GM03348 (cell line): Measurements from ENCODE around the gene EXOC3.
A peak's percentile ranks its signal among the peaks of the same experiment; 100 is the strongest.
"Not testable (repeated sequence)": the region's sequence is repeated elsewhere in the genome, so short reads cannot be mapped to it uniquely, and the experiment has no call there.

Source experiments
- DNase-seq: peaks from one replicate; pipeline ENCODE4 v3.0.0; 2012; ENCODE audit warnings: low spot score

The EXOC3 gene

DNA sequence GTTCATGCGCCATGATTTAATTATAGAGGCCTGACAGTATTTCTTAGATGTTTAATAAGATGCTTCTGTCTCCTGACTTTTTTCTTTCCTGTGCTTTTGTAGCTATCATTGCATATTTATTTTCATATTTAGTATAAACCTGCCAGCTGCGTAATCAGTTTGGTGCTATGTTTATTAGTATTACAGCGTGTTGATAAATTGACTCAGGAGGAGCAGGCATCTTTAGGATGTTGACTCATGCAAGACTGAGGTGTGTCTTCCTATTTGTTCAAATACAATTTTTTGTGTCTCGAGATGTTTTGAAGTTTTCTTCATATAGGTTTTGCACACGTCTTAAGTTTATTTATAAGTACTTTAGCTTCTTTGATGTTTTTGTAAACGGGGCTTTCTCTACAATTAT is 35.9 kb upstream of the EXOC3 start:
- no peak for DNase-seq

DNA sequence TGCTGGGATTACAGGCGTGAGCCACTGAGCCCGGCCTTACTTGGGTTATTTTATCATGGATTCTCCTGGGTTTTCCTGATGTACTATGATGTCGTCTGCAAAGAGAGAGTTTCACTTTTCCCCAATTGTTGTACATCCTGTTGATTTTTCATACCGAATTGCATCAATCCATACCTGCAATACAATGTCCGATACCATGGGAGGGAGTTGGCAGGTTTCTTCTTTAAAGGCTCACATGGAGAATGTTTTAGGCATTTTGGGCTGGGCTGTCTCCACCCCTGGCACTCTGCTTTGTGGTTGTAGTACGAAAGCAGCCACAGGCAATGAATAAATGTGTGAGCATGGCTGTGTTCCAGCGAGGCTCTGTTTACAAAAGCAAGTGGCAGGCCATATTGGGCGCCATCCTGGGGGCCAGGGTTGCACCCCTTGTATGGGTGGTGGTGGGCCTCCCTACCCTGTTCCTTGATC is 35.1 kb upstream of the EXOC3 start:
- DNase-seq, result no peak

DNA sequence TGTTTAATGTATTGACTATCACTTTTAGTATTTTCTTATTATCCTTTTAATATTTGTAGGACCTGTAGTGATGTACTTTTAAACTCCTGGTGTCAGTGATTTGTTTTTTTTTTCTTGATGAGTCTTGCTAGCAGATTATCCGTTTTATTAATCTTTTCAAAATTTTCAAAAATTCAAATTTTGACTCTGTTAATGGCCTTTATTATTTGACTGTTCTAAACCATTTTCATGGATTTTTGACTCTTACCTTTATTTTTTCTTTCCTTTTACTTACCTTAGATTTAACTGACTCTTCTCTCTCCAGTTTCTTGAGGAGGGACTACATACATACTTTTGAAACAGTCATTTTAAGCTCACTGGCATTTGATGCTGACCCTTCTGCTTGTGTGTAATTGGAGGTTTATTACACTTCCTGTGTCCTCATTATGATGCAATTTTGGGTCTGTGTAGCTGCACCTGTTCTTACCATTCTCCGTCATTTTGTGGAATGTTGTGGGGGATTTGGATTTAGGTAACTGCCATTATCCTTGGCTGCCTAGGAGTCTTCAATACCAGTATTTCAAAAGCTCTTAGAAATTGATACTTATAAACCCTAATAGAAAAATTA is 32.0 kb upstream of the EXOC3 start:
- DNase-seq, result no peak

DNA sequence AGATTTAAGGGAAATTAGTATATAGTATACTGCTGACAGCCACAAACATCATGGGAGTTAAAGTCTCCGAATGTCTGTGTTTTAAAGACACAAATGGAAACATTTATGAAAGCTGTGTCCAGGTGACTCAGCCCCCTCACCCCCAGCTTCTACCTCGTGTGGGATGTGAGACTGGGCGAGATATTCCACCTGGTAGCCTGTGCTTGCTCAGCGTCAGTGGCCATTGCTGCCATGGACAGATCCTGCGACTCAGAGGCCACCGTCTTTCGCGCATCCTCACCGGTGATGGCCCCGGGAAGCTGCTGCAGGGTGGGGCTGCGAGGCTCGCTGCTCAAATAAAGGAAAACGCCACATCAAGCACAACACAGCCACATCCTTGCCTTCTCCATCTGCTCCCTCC is 31.2 kb upstream of the EXOC3 start:
- no peak for DNase-seq

DNA sequence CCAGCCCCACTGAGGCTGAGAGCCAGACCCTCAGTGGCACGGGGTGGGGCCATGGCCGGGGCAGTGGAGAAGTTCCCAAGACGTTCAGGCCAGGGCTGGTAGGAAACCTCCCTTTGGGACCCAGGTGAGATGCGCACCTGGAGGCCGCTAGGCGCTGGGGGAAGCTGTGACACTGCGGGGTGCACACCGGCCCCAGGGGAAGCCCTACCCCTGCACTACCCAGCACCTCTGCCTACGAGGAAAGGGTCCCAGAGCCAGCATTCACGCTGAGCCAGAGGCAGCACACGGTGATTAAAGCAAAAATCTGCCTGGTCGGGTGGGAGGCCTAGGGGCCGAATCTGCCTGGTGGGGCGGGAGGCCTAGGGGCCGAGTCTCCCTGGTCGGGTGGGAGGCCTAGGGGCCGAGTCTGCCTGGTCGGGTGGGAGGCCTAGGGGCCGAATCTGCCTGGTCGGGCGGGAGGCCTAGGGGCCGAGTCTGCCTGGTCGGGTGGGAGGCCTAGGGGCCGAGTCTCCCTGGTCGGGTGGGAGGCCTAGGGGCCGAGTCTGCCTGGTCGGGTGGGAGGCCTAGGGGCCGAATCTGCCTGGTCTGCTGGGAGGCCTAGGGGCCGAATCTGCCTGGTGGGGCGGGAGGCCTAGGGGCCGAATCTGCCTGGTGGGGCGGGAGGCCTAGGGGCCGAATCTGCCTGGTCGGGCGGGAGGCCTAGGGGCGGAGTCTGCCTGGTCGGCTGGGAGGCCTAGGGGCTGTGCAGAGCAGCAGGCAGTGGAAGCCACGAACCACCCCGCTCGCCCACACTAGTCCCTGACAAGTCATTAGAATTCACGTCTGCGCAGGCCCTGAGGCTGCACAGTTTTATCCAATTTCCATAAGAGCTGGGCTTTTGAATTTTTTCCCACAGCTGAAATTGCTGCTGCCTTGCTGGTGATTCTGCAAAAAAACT is 27.7 kb upstream of the EXOC3 start:
- not testable (repeated sequence) for DNase-seq

DNA sequence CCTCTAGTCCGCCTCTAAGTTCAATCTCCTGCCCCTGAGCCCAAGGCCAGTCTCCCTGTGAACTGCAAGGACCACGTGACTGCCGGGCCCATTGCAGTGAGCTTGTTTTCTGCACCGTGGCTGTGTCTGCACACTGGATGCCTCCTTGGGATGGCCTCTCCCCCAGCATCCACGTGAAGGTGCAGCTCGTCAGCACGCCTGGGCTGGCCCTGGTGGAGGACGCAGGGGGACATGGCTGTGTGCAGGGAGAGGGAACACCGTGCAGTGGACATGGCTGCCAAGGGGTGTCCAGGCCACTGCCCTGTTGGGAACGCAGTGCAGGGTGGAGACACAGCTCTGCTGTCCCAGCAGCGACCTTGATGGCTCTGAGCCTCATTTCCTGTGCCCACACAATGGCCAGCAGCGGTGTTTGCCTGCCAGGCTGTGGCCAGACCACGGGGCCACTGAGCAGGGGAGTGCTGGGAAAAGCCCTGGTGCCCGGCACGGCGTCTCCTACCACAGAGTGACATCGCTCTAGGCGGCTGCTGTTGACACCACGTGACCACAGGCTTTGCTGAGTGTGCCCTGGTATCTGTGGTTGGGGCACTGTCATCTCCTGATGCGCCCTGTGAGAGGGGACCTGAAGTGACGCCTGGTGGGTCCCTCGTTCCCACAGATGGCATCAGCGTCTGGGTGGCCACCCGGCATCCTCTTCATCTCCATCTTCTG is 26.9 kb upstream of the EXOC3 start:
- DNase-seq, result no peak

DNA sequence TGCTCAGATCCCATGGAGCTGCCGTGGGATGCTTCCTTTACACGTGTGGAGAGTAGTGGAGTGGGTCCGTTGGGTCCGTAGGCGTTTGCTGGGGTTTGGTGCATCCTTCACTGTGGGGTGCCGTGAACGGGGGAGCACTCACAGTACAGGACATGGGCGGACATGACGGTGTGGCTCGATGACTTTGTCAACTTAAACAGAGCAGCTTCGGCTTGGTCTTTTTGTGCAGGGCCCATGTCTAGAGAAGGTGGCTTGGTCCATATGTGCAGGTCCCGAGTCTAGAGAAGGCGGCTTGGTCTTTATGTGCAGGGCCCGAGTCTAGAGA is 26.4 kb upstream of the EXOC3 start:
- no peak for DNase-seq

DNA sequence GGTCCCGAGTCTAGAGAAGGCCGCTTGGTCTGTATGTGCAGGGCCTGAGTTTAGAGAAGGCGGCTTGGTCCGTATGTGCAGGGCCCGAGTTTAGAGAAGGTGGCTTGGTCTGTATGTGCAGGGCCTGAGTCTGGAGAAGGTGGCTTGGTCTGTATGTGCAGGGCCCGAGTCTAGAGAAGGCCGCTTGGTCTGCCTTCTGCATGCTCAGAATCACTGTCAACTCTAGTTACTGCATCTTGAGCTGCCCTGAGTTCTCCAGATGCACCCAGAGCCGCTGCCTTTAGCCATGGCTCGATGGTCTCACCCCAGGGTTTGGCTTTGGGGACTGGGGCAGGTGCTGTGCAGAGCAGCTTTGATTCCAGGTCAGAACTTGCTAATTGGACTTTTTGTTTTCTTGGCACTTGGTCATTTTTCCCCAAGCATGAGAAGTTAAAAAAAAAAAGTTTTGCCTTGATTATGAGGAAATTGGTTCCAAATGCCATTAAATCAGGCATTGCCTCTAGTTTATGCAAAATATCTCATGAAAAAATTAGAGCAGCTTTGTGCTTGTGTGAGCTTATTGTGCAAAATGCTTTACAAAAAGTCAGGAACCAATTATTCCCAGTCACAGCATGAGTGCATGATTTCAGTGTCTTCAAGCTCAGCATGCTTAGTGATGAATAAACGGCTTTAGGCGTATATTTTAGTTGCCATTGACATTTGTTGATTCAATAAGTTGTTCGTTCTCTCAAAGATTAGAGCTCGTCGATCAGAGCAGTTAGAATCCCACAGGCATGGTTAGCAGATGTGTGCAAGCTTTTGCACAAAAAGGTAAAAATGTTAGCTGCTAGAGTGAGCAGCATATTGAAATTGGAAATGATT is 25.4 kb upstream of the EXOC3 start:
- no peak for DNase-seq

DNA sequence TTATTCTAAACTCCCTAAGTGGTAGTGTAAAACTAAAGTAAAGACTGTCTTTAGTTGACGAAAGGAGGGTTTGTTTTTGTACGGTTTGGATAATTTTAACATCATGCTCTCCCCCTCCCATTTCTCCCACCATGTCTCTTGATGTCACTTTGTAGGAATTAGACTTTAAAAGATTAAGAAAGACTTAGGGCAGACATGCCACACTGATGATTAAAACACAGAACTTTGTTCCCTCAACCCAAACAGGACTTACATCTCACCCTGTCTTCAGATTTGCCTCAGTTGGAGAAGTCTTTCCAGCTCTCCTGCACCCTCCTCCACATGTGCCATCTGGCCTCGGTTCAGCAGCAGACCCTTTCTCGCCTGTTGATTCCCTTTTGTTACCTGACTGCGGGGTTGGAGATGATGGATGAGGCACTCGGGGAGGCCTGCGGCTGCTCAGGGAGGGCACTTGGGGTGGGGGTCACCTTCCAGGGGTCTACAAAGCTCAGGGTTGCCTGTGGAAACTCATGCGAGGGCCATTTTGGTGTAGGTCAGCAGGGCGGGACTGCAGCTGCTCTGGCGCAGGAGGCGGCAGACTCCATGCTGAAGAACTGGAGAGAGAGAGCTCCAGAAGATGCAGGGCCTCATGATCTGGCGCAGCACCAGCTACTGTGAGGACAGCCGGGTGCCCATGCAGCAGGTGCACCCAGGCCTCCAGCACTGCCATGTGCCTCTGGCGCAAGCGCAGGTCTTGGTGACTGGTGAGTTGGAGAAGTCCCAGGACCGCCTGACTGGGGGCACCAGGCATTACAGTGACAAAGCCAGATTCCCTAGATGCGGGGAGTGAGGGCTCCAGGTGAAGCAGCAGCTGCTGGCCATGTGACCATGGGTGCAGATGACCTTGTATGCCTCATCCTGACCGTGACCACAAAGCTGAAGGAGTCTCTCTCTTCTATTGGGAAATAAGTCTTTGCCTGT is 24.5 kb upstream of the EXOC3 start:
- DNase-seq, result peak; percentile 42

DNA sequence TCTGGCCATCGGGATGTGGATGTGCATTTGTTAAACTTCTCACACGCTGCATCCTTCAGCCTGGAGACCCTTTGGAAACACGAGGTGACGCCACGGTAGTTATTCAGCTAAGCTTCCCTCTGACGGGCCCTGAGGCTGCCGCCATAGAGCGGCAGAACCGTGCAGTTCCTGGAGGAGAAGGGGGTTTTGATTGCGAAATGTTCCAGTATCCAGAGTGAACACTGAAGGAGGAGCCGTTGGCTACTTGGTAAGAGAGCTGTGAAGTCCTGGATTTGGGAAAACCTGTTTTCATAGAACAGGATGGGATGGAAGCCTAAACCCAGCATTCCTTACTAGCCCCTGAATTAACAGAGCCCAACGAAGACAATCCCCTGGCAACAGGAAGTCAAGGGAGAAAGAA is 23.0 kb upstream of the EXOC3 start:
- no peak for DNase-seq

DNA sequence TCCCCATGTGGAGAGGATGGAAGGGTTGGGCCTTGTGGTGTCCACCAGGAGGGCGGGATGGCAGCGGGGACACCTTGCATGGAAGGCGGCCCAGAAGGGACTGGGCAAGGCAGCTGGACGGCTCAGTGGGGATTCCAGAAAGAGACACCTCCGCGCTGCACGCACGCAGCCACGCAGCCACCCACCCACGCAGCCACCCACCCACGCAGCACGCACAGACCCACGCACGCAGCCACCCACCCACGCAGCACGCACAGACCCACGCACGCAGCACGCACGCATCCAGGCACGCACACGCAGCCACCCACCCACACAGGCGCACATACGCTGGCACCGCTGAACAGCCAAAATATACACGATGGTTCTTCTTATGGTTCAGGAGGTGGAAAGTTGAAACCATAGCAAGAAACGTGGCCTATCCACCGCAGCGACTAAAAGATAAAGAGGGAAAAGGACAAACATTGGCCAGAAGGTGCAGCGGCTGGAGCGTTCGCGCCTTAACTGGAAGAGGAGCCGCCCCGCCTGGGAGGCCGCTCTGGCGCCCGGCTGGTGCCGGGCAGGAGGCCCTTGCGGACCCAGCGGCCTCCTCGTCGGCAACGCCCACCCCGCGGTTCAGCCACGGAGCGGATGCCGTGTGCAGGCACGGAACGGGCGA is 22.2 kb upstream of the EXOC3 start:
- no peak for DNase-seq

DNA sequence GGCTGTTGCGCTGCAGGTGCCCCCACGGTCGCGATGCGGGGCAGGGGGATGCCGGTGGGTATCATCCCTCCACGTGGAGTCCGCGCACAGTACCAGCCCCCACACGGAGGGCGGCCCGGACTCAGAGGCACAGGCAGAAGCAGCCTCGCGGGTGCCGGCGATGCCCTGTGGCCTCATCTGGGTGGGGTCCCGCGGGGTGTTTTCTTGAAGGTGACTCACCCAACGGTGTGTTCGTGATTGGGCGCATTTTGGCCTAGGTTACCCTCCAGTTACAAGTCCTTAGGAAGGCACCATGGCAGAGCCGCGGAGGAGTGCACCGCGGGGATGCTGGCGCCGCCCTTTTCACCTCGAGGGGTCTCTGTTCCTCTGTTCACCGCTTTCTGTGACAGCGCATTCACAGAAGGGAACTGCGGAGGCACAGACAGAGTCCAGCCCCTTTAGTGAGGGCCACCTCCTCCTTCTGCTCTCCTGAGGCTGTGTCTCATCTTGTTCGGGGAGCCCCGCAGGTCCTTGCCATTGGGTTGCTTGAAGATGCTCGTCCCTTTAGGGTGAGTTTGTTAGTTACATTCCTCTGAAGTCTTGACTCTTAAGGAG is 21.6 kb upstream of the EXOC3 start:
- no peak for DNase-seq

DNA sequence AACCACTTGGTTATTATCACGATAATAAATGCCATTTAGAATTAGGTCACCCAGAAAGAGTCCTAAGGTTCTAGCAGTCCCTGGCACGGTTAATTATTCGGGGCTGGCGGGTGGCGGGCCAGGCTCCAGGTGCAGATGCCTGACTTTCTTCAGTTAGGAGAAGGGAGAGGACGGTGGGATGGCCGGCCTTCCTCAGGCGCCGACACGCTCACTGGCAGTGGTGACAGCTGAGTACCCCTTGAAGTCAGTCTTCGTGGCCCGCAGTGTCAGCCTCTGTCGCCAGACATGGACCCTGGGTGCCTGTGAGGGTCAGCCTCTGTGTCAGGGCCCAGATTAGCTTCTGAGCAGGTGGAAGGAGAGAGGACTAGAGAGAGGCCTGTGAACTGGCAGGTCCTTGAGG is 21.1 kb upstream of the EXOC3 start:
- DNase-seq, result no peak

DNA sequence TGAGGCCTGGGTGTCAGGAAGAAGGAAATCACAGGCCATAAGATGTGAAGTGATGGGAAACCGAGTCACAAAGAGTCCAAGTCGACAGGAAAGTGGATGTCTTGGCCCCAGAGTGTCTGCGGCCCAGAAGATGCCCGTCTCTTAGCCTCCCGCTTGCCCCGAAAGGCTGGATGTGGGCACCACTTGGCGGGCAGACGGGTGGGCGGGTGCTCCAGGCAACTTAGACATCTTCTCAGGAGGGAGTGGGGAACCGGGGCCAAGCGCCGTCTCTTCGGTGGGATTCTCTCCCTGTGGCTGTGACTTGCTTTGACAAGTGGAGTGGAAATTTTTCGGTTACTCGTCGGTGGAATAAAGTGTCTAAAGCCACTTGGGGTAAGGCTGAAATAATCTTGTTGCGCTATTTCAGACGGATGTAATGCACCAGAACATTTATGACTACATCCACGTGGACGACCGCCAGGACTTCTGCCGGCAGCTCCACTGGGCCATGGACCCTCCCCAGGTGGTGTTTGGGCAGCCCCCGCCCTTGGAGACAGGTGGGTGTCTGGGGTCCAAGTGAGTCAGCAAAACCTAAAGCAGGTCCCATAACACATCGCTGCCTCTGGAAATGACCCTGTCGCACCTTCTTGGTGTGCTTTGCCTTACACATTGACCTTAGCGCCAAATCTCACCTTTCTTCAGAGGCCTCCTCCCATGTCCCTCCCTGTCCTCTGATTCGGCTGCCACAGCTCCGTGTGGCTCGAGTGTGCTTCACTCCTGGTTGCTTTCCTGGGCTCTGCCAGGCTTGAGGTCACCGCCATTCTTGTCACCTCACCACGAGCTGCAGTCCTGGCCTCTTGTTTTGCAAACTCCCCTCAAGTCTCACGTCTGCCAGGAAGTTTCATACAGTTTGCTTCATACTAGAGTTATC is 20.4 kb upstream of the EXOC3 start:
- no peak for DNase-seq

DNA sequence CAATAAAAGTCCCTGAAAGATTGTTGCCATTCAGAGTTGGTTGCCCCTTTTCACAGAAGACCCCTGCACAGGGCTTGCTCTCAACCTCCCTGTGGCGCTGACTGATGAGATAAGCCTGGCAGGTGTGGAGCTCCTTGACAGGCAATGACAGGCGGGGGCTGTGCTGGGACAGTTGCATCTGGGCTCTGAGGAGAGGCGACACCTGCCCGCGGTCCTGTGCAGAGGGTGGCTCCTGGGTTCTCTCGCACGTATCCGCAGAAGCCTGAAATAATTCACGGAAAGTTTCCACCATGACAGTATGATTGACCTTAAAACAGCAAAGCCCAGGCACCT is 19.8 kb upstream of the EXOC3 start:
- DNase-seq, result no peak

DNA sequence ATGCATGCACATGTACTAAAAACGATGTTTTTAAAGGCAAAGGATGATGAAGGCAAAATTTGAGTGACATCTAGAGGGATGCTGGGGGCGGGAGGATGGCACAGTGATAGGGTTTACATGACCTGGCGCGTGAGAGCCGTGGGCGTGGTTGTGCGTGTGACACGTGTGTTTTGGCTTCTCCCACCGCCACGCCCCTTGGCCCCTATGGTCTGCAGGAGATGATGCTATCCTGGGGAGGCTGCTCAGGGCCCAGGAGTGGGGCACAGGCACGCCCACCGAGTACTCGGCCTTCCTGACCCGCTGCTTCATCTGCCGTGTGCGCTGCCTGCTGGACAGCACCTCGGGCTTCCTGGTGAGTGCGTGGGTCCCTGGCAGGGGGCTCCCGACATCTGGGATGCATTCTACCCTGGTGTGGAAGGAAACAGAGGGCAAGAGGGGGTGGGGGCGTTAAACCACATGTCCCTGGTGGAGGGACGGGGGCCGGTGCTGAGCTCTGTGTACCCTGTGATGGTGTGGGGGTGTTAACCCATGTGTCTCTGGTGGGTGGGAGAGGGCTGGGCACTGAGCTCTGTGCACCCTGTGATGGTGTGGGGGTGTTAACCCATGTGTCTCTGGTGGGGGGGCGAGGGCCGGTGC is 19.2 kb upstream of the EXOC3 start:
- DNase-seq, result no peak

DNA sequence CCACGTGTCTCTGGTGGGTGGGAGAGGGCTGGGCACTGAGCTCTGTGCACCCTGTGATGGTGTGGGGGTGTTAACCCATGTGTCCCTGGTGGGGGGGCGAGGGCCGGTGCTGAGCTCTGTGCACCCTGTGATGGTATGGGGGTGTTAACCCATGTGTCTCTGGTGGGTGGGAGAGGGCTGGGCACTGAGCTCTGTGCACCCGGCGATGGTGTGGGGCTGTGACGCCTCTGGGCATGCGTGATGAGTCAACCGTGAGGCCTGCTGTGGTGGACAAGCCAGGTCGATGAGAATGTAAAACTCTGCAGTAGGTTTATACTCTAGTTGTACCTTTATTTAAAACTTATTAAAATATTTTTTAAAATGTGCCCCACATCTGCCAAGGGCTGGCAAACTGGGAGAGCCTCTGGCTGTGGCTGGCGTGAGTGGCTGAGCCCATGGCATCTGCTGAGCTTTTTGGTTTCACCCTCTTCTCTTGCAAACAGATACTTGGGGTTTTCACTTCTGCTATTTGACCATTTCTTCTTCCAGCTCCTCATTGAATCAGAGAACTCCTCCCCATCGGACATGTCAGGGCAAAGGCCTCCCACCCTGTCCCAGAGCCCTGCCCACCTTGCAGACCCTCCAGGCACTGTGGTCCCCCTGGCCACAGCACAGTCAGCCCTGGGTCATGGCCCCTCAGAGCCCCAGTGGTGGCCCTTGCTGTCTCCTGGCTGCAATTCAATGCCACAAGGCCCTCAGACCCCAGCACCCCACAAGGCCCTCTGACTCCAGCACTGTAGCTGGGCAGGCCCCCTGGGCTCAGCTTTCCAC is 18.5 kb upstream of the EXOC3 start:
- no peak for DNase-seq

DNA sequence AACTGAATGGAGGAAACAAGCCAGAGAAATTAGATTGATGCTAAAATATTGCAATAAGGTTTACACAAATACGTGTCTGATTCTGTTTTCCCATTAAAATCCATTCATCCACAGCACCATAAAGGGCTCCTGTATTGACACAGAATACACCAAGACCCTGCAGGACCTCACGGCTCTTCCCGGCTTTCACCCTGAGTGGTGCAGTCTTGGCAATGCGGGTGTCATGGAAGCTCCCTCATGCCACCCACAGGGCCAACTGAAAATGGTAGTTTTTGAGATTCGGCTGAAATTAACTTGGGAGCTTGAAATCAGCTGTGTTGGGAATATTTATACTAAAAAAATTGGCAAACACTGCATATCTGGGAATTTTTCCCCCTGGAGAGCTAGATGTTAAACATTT is 17.3 kb upstream of the EXOC3 start:
- DNase-seq, result no peak
